Fibroblast of pulmonary artery (primary cell): ENCODE data around the gene FAM124B.

Experiments used
- DNase-seq: peaks from one replicate; pipeline ENCODE4 v3.0.0-alpha.2; 2010; ENCODE audit warnings: low read depth
- H3K4me3 ChIP-seq: replicated peaks from 2 replicates; pipeline ENCODE4 v1.5.1; 2011; ENCODE audit warnings: low read depth, mild to moderate bottlenecking, control low read depth, low read length, moderate library complexity
- CTCF ChIP-seq: IDR thresholded peaks from 2 replicates; pipeline ENCODE4 v1.5.1; 2011; ENCODE audit warnings: mild to moderate bottlenecking, control low read depth, low read length, inconsistent platforms; ENCODE audit errors: missing control alignments

FAM124B gene

DNA sequence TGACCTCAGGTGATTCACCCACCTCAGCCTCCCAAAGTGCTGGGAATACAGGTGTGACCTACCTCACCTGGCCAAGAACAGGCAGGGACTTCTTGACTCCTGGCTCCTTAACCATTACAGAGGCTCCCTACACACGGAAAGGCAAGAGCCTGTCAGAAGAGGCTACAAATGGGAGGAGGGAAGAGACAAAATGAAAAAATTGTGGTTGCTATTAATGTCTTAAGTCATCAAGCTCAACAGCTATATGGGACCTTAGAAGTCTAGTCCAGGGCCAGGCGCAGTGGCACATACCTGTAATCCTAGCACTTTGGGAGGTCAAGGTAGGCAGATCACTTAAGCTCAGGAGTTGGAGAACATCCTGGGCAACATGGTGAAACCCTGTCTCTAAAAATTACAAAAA, 11.5 kb upstream of the FAM124B start:
- TF ChIP-seq CTCF, result no peak
- no peak for DNase-seq
- H3K4me3 ChIP-seq, result no peak overlapping the region

DNA sequence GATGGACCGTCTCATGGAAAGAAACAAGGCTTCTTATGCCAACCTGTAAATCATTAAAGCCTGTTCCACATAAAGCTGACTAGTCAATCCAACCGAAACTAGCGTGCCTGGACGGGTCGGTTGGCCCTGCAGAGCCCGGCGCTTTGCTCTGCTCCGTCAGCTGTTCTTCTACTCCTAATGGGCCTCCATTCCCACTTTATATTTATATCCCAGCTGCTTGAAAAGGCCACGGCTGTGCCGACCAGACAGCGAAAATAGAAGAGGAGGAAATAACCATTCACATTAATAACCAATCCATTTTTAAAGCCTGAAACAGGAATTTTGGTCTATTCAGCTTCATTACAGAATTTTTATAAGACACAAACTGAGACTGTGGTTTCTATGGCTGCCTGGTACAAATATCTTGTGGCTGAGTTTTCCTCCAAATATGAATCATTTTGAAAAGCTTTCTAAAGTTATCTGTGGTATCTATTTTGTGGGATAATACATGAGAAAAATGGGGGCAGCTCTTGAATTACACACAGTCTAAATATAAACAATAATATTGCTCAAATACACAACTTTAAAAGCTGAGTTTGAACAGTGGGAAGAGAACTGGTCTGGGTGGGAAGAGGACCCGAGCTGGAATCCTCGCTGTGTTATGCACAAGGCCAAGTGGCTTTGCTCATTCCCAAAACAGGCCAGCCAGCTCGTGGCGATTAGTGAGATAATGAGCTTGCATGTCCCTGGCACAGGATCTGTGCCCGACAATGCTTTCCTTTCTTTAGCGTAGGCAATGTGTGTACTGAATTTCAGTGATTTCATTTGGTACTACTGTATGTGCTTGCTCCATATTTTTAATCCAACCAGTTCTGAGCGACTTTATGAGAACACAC, 10.5 kb upstream of the FAM124B start:
- no peak for TF ChIP-seq CTCF
- DNase-seq, result peak; percentile 13
- H3K4me3 ChIP-seq, result no peak overlapping the region

DNA sequence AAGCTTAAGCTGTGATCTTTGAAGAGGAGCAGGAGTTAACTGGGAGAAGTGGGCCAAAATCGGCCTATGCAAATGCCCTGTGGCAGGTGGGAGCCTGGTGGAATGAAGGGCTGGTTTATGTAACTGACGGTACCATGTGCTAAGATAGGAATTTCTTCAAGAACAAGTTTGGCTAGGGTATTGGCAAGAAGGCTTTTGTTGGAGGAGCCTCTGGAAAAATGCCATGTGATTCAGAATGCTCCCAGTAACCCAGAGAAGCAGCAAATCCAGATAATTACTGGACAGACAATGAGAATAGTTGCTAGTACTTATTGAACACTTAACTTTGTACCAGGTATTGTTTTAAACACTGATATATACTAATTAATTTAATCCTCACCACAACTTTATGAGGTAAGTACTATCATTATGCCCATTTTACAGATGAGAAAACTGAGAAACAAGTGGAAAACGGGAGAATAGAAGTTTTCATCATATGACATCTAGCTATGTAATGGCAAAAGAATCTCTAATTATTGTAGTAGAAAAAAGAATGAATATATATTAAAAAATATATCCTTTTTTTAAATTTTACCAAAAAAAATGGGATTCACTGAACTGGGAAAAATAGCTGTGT, 9.1 kb upstream of the FAM124B start:
- TF ChIP-seq CTCF, result no peak
- peak; percentile 32 for DNase-seq
- no peak overlapping the region for H3K4me3 ChIP-seq

GRCh38 chr2:224408676-224409075, 6.8 kb upstream of the FAM124B start:
- DNase-seq, result no peak
- no peak for TF ChIP-seq CTCF

DNA sequence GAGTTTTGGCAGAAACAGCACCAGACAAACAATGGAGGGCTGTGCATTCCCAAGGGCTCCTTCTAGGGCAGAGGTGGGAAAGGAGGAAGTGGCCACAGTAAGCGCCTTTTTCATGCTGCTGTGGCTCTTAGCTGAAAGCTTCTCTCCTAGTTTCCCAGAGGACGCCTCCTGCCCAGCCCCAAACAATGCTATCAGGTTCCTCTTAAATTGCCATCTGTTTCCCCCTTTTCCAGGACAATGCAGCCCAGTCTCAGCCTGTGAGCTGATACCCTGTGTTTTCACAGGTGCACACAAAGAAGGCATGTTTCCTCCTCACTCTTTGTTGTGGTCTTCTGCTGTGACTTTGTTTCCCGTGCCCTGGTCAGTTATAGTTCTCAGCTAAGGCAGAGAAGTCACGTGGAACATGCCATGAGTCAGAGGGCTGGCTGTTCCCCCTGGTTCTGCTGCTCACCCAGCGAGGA, 5.4 kb upstream of the FAM124B start:
- H3K4me3 ChIP-seq, result no peak overlapping the region
- peak; percentile 13 for DNase-seq
- no peak for TF ChIP-seq CTCF

More at GRCh38 chr2:224408676-224409075, 6.8 kb upstream of the FAM124B start:
- H3K4me3 ChIP-seq, result no peak overlapping the region

DNA sequence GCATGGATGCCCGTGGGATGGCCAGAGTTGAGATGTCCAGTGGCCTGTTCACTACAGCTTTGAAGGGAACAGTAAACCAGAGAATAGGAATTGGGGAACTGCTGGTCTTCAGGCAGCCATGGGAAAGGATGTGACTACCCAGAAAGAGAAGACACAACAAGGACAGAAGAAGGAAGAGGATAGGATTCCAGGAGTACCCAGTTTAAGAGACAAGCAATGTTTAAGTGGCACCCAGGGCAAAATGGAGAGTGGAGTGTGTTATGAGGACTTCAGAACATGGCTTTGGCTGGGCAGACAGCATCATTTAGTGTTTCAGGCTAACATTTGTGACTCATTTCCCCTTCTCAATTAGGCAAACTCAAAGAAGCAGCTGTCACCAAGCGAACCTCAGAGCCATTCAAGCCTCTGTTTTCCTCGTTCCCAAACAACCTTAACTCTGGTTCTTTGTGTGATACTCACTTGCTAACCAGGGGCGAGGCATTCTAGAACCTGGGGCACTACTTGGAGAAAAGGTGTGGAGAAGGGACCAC, 4.0 kb upstream of the FAM124B start:
- TF ChIP-seq CTCF, result no peak
- DNase-seq, result peak; percentile 29
- no peak overlapping the region for H3K4me3 ChIP-seq
